OCI-LY1 (cell line): ENCODE results near the gene RNF112.

Experiments
- EZH2 ChIP-seq: fragments of 200-600 bp; sonication (generic), shearing (Covaris generic); IDR thresholded peaks from 2 replicates; pipeline ENCODE4 v1.8.0; 2017; ENCODE audit warnings: borderline replicate concordance, mixed run types, mild to moderate bottlenecking, antibody characterized with exemption, low read length, moderate library complexity, mixed read lengths
- TF ChIP-seq, protein P1 (sequence below): fragments of 200-600 bp; sonication (generic), shearing (Covaris generic); IDR thresholded peaks from 2 replicates; pipeline ENCODE4 v1.5.1; 2017; ENCODE audit warnings: mild to moderate bottlenecking, antibody characterized with exemption, low read length, moderate library complexity, mixed read lengths

DNA sequence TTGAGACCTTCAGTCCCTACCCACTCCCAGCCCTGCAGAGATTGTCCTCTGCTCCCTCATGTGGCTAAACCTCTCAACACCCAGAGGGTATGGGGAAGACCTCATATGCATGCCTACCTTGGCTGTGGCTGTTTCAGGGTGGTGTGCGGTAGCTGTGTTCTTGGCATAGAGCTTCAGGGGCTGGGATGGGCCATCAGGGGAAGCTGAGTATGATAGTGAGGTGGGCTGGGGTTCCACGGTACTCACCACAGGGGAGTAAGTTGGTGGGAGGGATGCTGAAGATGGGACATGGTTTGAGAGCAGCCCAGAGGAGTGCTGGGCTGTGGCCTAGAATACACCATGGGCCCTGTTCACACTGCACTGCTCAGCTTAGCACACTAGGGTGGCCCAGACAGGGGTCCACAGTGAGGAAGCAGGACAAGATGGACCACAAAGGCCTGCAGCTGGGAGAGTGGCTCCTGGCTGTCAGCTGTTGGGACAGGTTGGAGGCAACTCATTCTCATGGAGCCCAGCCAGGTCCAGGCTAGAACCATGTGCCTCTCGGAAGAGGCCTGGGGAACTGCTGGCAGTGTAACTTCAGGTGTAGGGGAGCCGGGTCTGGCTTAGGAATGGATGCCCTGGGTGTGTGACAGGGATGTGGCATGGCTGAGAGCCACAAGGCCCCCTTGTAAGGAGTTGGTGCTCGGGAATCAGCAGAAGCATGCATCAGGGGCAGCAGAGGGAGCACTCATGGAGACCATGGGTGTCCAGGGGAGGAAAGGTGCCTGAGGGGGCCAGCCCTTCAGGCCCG is 27.2 kb upstream of the RNF112 start:
- TF ChIP-seq, protein P1, sequence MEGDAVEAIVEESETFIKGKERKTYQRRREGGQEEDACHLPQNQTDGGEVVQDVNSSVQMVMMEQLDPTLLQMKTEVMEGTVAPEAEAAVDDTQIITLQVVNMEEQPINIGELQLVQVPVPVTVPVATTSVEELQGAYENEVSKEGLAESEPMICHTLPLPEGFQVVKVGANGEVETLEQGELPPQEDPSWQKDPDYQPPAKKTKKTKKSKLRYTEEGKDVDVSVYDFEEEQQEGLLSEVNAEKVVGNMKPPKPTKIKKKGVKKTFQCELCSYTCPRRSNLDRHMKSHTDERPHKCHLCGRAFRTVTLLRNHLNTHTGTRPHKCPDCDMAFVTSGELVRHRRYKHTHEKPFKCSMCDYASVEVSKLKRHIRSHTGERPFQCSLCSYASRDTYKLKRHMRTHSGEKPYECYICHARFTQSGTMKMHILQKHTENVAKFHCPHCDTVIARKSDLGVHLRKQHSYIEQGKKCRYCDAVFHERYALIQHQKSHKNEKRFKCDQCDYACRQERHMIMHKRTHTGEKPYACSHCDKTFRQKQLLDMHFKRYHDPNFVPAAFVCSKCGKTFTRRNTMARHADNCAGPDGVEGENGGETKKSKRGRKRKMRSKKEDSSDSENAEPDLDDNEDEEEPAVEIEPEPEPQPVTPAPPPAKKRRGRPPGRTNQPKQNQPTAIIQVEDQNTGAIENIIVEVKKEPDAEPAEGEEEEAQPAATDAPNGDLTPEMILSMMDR = no peak
- no peak for TF ChIP-seq EZH2
